NCI-H226 (cell line): ENCODE results near the gene SWT1.

ENCODE experiments used
- DNase-seq: peaks from one replicate; pipeline ENCODE4 v3.0.0-alpha.2; 2015

The SWT1 gene

GRCh38 chr1:185324118-185324517 is 167.2 kb downstream of the SWT1 start:
- DNase-seq: no peak

- no peak for DNase-seq
These were observed 168.4 kb downstream of the SWT1 start for GRCh38 chr1:185325413-185325812.

- no peak for DNase-seq
These were observed 171.3 kb downstream of the SWT1 start for GRCh38 chr1:185328255-185328654.

DNA sequence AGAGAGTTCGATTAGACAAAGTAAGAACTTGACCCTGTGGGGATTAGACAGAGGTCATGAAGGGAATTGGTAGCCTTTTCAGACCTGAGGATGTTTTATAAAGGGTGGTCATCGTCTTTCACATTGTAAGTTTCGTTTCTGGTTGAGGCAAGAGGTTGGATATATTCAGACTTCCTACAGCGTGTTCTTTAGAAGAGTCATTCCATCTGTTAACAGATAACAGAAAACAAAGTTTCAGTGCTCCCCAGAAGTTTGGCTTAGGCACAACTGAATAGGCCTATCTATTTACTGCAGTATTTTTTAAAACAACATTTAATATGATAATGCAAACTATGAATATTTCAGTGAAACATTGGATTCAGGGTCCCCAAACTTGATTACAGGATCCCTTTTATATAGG is 177.2 kb downstream of the SWT1 start:
- no peak for DNase-seq

DNA sequence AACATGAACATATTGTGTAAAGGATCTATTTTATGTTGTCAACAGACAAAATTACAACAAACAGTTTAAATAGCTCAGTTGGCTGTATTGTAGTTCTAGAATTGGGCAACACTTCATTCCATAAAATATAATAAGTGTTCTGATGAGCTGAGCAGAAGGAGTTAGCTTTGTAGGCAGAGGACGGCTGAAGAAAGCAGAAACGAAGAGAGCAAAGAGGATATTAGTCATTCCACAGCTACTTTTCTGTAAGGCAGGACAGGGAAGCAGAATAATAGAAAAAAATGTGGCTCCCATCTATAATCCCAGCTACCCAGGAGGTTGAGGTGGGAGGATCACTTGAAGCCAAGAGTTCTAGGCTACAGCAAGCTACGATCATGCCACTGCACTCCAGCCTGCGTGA is 180.3 kb downstream of the SWT1 start:
- peak; percentile 41 for DNase-seq

- peak; percentile 26 for DNase-seq
These were observed 182.0 kb downstream of the SWT1 start for GRCh38 chr1:185338719-185339622.

DNA sequence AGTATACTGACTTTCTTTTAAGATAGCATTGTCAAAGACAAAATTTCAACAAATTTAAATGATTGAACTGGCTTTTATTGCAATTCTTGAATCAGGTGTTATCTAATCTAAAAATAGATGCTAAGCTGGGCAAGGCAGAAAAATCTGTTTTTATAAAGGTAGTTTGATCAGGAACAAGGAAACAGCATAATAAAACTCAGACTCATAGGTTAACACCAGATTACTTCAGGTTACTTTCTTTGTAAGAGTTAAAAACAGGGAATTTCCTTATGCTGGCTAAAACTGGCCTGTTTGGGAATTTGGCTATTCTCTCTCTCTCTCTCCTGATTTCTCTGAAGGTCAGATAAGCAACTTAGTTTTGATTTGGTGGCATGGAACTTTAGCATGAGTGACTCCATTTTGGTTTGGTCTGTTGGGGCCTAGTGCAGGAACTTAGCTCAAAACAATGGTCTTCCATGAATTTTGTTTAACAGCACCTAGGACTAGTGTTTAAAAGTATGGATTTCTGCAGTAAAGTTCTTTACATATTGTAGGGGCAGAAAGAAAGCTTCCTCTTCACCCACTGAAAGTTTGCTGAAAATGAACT is 184.3 kb downstream of the SWT1 start:
- no peak for DNase-seq
